ENCODE data around the gene ZNF358.

ZNF358 gene

DNA sequence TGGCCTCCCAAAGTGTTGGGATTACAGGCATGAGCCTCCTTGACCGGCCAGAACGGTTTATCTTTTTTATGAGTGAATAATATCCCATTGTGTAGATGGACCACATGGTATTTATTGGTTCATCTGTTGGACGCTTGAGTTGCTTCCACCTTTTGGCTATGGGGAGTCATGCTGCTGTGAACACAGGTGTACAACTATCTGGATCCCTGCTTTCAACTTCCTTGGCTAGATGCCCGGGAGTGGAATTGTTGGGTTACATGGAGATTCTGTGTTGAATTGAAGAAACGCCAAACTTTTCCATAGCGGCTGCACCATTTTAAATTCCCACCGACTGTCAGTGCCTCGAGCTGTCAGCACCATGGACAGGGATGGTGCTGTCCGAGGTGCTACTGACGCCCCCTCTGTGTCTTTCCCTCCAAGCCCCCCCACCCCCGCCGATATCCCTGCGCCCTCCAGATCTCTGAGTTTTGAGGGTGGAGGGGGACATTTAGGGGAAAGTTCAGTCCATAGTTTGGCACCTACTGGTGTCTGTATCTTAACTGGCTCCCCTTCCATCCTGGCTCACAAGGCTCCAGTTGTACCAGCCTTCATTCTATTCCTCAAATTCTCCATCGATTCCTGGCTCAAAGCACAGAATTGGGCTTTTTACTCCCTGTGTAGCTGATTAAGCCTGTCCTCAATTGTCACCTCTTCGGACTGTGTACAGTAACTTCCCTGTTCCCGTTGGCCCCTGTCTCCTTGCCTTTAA lies 46.9 kb downstream of the ZNF358 start:
- DNase-seq: no peak

DNA sequence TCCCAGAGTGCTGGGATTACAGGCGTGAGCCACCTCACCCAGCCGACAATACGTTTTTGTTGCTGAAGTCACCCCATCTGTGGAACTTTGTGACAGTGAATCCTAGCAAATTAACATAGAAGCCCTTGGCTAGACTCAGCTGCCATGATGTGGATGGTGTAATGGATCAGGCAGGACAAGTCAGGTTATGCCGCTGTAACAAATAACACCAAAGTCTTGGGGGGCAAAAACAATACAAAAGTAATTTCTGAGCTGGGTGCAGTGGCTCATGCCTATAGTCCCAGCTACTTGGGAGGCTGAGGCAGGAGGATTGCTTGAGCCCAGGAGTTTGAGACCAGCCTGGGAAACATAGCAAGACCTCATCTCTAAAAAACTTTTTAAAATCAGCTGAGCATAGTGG lies 49.0 kb downstream of the ZNF358 start:
- no peak for DNase-seq

DNA sequence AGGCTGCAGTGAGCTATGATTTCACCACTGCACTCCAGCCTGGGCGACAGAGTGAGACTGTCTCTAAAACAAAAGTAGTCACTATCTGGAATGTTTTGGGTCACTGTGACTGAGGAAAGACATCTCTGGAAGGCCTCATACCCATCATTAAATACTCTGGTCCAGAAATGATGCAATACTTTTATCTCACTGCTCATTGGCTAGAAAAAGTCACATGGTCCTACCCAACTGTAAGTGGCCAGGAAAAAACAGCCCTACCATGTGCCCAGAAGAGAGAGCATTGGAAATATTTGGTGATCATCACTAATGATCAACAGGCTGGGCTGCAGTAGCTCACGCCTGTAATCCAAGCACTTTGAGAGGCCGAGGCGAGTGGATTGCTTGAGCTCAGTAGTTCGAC lies 49.4 kb downstream of the ZNF358 start:
- no peak for DNase-seq
